ENCODE results near the gene RET. TPM values are rescaled to one million over a fixed set of nuclear protein-coding genes. Genes with fewer than 3 reads are reported as not detected.

RET gene
- polyA plus RNA-seq, 3 donors, result 0.08 to 0.39 (median 0.14) TPM

- DNase-seq, result no peak
These were observed 1.5 kb downstream of the RET start for GRCh38 chr10:43078175-43078985.

GRCh38 chr10:43078986-43079273, 2.1 kb downstream of the RET start:
- H3K4me2 ChIP-seq (replicated peaks; ENCODE audit: extremely low read depth, low read length, poor library complexity, severe bottlenecking), result no peak overlapping the region
- peaks cover 0 to 9% (median 0%) of the 10 kb centered on the region in 7 donors for H3K9me3 Mint-ChIP-seq

More at GRCh38 chr10:43078175-43078985, 1.5 kb downstream of the RET start:
- no peaks in the 10 kb centered on the region for H4K20me1 ChIP-seq (ENCODE audit: insufficient read depth, low read length)
- WGBS (ENCODE audit: insufficient coverage), result 77% methylated on average over 11 of the region's 14 CpGs
- H3K27ac ChIP-seq (ENCODE audit: low read depth in 1 of 2, low read length in 2 of 2), result no peak overlapping the region
- H3K4me3 Mint-ChIP-seq, result peak overlapping the region in 1 of 2 donors; percentile 88
- H3K79me2 ChIP-seq (ENCODE audit: insufficient read depth, low read length), result no peaks in the 10 kb centered on the region
- H3K9me3 Mint-ChIP-seq, result peaks cover 0 to 9% (median 0%) of the 10 kb centered on the region in 7 donors
- peaks cover 31 to 60% (median 55%) of the 10 kb centered on the region in 3 donors for H3K27me3 Mint-ChIP-seq (ENCODE audit: low read depth in 3 of 3)
- no peak overlapping the region for H3K27ac Mint-ChIP-seq
- no peaks in the 10 kb centered on the region for H3K9me3 ChIP-seq (replicated peaks in 1 of 2; ENCODE audit: control insufficient read depth in 1 of 2, insufficient read depth in 1 of 2, low read length in 2 of 2)
- H3K36me3 Mint-ChIP-seq, result peaks cover 0 to 1% of the 10 kb centered on the region in 2 donors
- H3K4me2 ChIP-seq (replicated peaks; ENCODE audit: extremely low read depth, low read length, poor library complexity, severe bottlenecking), result peak overlapping the region; percentile 85
- TF ChIP-seq CTCF (IDR thresholded peaks at IDR 0.05), result no peak
- H3K4me3 ChIP-seq (replicated peaks in 1 of 3; ENCODE audit: low read depth in 2 of 3, low read length in 3 of 3), result peak overlapping the region in 1 of 3 experiments; percentile 69
- H3K9ac ChIP-seq (ENCODE audit: insufficient read depth, low read length, poor library complexity, severe bottlenecking), result no peak overlapping the region
- peaks cover 8 to 45% of the 10 kb centered on the region in 2 donors for H3K27me3 ChIP-seq (ENCODE audit: control insufficient read depth in 2 of 2, insufficient read depth in 2 of 2, low read length in 2 of 2)
- no peaks in the 10 kb centered on the region for H3K36me3 ChIP-seq (replicated peaks in 1 of 2; ENCODE audit: control insufficient read depth in 1 of 2, insufficient read depth in 2 of 2, low read length in 2 of 2)
- peaks cover 42% of the 10 kb centered on the region for H3K4me1 Mint-ChIP-seq
- H2AFZ ChIP-seq (ENCODE audit: insufficient read depth, low read depth, low read length, poor library complexity, severe bottlenecking), result no peak overlapping the region
- peaks cover 32 to 66% of the 10 kb centered on the region in 2 donors for H3K4me1 ChIP-seq (ENCODE audit: control insufficient read depth in 1 of 2, insufficient read depth in 2 of 2, low read length in 2 of 2)
- intact Hi-C loops (cut with micrococcal nuclease), result no loop called here

More at GRCh38 chr10:43078986-43079273, 2.1 kb downstream of the RET start:
- intact Hi-C loops (cut with micrococcal nuclease), result no loop called here
- Histone ChIP-seq H2AFZ (ENCODE audit: insufficient read depth, low read depth, low read length, poor library complexity, severe bottlenecking) (no peak overlapping the region), H3K79me2 (ENCODE audit: insufficient read depth, low read length) (no peaks in the 10 kb centered on the region), H3K27ac (ENCODE audit: low read depth in 1 of 2, low read length in 2 of 2) (no peak overlapping the region), H3K9ac (ENCODE audit: insufficient read depth, low read length, poor library complexity, severe bottlenecking) (no peak overlapping the region), H3K4me3 (replicated peaks in 1 of 3; ENCODE audit: low read depth in 2 of 3, low read length in 3 of 3) (no peak overlapping the region), H3K4me1 (ENCODE audit: control insufficient read depth in 1 of 2, insufficient read depth in 2 of 2, low read length in 2 of 2) (peaks cover 35 to 69% of the 10 kb centered on the region in 2 donors), H3K9me3 (replicated peaks in 1 of 2; ENCODE audit: control insufficient read depth in 1 of 2, insufficient read depth in 1 of 2, low read length in 2 of 2) (no peaks in the 10 kb centered on the region), H4K20me1 (ENCODE audit: insufficient read depth, low read length) (no peaks in the 10 kb centered on the region), H3K36me3 (replicated peaks in 1 of 2; ENCODE audit: control insufficient read depth in 1 of 2, insufficient read depth in 2 of 2, low read length in 2 of 2) (no peaks in the 10 kb centered on the region), H3K27me3 (ENCODE audit: control insufficient read depth in 2 of 2, insufficient read depth in 2 of 2, low read length in 2 of 2) (peaks cover 8 to 45% of the 10 kb centered on the region in 2 donors)
- peaks cover 30 to 64% (median 59%) of the 10 kb centered on the region in 3 donors for H3K27me3 Mint-ChIP-seq (ENCODE audit: low read depth in 3 of 3)
- peak; percentile 34 for TF ChIP-seq CTCF (IDR thresholded peaks at IDR 0.05)
- DNase-seq, result peak; percentile 7 to 17 (median 10)
- WGBS (ENCODE audit: insufficient coverage), result 65% methylated on average over 8 of the region's 10 CpGs
- H3K4me3 Mint-ChIP-seq, result peak overlapping the region in 1 of 2 donors; percentile 63
- peaks cover 0 to 1% of the 10 kb centered on the region in 2 donors for H3K36me3 Mint-ChIP-seq
- H3K4me1 Mint-ChIP-seq, result peaks cover 47% of the 10 kb centered on the region
- no peak overlapping the region for H3K27ac Mint-ChIP-seq

Data from CD14-positive monocyte (primary cell).